IPS-NIHi7 (cell line): Measurements from ENCODE around the gene DUSP3.

Experiments used
- DNase-seq: peaks from one replicate; pipeline ENCODE4 v3.0.0; 2012; ENCODE audit warnings: mixed read lengths; ENCODE audit errors: extremely low spot score

The DUSP3 gene

DNA sequence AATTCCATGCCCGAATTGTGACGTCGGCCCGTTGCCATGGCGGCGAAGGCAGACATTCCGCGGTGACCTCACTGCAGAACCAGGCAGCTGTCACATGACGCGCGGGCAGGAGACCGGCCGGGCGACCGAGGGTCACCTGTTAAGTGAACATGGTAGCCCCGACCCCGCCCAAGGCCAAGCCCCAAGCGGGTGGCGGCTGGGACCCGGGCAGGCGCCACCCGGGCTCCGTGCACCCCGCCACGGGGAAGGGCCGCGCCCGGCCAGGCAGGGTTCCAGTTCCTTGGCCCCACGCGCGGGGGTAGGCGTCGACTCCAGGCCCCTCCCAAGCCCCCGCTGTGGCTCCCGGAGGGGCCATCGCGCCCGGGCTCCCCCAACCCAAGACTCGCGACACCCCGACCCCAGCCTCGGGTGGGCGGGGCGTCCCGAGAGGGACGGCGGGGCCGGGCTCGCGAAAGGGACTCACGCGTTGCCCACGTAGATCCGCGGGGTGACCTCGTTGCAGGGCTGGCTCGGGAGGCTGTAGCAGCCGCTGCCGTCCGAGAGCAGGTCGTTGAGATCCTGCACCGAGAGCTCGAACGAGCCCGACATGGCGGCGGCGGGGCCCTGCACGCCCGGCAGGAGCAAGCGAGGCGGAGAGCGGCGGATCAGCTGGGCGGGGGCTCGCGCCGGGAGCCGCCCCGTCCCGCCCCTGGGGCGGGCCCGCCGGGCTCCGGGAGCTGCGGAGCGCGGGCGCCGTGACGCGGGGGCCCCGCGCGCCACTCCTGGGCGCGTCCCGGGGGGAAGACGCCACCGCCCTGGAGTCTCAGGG lies at the start of gene DUSP3:
Gene DUSP3 (minus strand): TSS at position 641 of the 808 bp plus-strand sequence. CDS start 53 bp downstream, at position 588.
- DNase-seq: peak; percentile 95

DNA sequence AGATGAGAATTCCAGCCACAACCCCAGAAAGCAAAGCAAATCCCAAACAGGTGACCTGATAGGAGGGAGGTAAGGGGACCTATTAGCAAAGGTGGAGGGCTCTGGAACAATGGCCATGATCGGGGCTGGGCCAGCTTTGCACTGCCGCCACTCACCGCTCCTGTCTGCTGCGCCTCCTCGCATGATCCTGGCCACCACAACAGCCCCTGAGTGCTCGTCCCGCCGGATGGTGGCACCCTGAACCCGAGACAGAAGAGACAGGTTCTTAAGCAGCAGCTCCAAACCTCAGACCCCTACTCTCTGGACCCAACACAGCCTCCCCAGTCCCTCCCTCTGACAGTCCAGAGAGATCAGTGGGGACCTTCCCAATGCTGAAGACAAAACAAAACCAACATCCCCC lies 48.8 kb upstream of the DUSP3 start:
- DNase-seq: no peak

DNA sequence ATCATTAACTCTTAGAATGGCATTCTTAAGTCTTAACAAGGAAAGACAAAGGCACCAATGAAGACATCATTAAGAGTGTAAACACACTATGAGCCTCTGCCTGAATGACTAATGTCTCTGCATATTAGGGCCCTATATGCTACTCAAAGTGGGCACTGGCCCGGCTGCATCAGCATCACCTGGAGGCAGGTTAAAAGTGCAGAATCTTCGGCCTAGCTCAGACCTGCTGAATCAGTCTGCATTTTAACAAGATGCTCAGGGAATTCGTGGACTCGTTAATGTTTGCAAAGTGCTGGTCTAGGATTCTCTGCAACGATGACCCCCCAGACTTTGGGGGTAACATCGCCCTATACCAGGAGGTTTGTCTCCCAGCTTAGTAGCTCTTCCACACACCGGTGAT lies 47.4 kb upstream of the DUSP3 start:
- DNase-seq: no peak

DNA sequence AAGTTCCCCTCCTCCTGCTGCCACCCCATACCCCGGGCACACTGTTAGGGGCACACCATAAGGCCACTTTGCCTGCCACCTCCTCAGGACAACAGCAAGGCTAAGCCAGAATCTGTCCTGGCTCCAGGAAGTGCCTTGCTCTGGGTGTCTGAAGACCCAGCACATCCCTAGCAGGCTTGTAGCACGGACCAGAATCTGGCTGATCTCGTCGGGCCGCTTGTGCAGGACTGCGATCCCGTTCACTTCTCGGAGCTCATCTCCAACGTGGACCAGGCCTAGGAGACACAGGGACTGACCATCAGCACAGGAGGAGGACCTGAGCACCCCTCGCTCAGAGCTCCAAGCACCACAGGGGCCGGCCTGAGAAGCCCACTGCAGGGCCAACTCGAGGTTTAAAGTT lies 46.8 kb upstream of the DUSP3 start:
- DNase-seq: no peak

DNA sequence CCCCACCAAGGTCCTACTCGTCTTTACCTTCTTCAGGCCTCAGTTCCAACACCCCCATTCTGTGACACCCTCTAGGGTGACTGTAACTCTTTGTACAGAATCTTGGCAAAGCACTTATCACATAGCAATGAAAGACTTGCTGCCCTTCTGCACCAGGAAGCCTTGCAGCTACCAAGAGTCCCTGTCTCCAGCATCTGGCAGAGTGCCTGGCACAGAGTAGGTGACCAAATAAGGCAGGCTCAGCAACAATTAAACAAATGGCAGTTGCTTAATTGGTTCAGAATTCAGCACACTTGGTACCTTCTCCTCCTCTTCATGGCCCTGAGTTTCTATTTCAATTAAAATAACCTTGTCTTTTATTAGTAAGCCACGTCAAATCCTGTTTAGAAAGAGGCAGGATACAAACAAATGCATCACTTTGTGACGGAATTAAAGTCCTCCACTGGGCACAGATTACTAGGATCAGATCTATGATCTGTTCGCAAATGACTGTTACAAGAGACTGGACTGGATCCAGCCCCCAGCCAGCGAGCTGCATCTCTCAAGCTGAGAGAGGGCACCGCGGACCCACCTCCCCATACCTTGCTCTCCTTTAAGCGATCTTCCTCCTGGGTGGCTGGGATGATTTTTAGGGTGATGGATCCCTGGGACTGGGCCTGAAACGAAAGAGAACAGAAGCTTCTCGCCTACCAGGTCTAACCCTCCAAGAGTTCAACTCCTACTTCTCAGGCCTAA lies 44.7 kb upstream of the DUSP3 start:
- DNase-seq: no peak

DNA sequence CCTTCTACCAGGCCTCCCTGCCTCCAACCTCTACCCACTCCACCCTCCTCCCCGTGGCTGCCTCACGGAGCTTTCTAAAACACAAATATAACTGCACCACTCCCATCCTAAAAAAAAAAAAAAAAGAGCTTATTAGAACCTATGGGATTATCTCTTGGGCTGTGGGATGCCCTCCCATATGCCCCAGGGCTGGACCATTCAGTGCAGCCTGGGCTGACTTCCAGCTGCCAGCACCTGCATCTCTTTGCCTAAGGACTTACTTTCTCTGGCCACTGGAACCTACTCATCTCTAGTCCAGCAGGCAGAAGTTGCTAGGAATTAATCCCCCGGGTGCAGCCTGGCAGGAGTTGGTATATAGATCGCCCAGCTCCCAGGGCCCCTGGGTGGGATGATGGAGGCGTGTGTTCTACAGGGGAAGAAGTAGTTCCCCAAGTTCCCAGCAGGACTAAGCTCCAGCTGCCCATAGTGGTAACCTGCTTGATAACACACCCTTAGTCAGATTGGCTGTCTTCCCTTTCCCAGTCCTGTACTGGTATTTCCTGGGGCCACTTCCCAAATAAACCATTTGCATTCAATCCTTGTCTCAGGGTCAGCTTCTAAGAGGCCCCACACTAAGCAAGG lies 43.9 kb upstream of the DUSP3 start:
- no peak for DNase-seq

DNA sequence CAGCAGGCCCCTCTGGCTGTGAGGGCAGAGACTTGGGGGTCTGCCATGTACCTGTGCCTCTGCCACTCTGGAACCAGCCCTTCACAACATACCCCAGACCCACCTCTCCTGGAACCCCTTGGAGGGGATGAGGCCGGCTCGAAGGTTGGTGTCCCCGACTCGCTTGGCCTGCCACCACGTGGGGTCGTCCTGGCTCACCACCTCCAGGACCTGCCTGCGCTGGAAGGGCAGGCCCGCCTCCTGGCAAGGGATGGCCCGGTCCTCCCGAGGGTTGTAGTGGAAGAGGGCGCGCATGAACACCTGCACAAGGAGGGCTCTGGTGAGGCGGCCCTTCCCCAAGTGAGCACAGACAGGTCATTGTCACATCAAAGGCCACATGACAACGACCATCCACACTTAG lies 42.0 kb upstream of the DUSP3 start:
- DNase-seq: no peak

DNA sequence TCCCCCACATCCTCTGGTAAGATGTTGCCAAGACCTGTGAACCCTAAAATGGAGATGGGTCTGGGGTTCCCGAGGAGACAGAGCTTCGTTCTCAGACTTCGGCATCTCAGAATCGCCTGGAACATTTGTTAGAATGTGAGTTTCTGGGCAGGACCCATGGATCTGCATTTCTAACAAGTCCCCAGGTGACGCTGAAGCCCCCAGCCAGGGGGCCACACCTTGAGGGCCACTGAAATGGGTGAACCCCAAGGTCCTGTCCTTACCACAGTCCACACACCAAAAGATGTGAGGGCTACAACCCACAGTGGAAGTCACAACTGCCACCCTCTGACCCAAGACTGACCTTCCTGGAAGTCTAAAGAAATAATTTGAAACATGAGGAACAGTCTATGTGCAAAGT lies 40.2 kb upstream of the DUSP3 start:
- DNase-seq: no peak

DNA sequence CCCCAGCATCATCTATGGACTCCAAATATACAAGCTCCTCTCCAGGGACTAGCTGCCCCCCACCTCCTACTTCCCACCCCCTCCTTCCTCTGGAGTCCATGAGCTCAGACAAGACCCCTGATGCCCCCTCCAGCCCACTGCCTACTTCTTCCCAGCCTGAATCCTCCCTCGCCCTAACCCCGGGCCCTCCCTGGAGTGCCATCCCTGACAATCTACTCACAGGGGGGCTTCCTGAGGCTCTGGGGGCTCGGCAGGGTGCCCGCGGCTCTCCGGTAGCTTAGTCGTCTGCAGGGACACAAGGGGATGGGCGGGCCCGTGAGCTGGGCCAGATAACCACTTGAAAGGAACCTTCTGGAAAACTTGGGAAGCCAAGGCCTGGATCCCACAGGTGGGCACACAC lies 39.0 kb upstream of the DUSP3 start:
- no peak for DNase-seq

DNA sequence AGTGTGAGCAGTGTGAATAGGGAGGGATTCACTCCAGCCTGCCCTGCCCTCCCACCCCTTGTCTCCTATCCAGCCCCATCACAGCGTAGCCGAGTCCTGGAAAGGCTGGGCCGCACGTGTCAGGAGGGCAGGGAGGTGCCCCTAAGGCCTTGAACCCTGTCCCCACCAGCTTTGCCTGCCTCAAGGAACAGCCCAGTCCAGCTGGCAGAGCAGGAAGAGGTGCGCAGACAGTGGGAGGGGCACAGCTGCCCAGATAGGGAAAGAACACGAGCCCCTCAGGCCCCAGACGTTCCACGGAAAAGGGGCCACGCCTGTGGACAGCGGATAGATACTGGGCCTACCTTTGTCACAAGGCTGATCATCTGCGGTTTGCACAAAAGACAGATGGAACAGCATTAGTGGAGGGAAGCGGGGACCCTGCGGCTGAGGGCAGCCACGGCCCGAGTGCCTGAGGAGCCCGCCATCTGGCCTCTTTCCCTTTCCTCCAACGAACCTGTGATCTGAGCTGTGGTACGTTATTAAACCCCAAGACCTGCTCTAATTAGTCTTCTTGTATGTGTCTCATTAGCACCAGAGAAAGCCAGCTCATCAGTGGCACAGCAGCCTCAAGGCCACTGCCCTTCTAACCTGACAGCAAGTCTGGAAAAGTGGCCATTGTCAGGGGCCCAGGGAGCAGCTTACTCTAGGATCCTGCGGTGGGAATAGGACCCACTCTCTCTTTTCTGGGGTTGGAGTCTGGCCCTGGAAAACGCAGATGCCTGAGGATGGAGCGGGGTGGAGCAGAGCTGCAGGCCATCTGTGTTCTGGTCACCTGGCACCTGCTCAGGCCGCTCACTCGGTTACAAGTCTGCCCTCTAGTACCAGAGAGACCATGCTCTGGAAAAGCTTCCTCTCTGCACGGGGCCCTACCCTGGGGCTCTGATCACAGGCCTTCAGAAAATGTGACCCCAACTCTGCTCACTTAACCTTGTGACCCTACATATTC lies 37.9 kb upstream of the DUSP3 start:
- DNase-seq: no peak

DNA sequence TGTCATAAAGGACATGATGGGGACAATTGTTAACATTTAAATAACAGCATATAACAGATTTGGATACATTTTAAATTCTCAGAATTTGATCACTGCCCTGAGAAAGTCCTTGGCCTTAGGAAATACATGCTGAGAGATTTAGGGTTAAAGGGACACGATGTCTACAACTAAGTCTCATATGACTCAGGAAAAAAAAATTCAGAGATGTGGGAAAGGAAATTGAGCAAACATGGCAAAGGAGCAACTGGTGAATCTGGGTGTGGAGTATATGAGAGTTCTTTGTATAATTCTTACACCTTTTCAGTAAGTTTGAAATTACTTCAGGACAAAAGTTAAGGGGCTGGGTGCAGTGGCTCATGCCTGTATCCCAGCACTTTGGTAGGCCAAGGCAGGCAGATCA lies 35.9 kb upstream of the DUSP3 start:
- DNase-seq: no peak

DNA sequence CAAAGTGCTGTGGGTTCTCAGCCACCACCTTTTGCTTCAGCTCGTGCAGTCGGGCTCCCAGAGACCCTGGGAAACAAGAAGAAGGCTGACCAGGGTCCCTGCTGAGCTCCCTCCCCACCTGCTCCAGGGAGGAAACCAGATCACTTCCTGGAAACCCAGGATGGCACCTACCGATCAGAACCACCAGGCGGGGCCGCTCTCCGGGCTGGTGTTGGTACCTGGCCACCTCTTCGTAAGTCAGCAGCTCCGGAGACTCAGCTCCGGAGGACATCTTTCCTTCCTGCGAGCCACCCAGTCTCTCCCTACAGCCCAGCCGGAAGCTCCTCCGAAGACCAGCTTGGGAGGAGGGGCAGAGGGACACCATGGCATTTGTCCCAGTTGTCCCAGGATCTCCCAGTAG lies 35.2 kb upstream of the DUSP3 start:
- peak; percentile 71 for DNase-seq

DNA sequence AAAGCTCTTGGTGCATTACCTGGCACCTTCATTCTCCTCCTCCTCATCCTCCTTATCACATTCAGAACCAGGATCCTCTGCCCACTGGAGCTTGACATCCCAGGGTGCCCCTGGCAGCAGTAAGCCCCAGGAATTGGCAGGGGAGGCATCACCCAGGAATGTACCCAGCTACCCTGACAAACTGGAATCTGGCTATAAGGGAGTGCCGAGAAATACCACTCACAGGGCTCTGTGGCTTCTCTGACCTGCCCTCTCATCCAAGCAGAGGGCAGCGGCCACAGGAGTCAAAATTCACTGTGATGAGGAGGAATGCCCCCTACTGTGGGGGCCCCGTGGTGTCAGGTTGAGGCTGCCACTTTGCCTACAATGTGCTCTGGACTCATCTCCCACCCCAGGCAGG lies 34.6 kb upstream of the DUSP3 start:
- no peak for DNase-seq

DNA sequence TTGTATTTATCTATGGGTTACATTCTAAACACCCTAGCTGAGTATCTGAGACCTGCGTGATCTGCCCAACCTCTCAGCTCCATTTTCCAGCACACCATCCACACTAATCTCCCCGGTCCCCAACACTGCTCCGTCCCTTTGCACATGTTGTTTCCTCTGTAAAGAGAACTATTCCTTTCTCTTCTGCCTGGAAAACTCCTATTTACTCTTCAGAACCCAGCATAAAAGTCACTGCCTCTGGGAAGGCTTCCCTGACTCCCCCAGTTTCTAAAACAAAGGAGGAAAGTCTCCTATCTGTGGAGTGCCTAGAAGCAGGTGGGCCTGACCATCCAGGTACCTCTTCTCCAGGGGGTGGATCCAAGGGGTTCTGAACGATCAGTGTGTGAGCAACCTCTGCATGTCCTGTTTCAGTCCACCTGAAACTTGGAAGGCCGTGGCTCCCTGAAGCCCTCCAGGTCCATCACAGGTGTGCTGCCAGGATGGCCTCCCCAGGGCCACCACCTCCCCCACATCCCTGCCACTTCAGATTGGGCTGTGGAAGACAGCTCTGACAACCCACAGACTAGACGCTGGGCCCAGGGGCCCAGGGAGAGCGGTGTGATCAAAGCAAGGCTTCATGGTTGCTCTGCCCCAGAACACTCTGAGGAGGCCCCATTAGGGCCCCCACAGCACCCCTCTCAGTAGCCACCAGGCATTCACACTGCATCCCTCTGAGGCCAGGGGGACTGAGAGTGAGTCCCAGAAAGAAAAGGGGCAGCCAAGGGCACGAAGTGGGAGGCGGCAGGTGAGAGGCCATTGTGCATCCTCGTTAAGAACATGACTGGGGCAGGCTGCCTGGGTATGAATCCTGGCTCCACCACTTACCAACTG lies 33.9 kb upstream of the DUSP3 start:
- DNase-seq: no peak

DNA sequence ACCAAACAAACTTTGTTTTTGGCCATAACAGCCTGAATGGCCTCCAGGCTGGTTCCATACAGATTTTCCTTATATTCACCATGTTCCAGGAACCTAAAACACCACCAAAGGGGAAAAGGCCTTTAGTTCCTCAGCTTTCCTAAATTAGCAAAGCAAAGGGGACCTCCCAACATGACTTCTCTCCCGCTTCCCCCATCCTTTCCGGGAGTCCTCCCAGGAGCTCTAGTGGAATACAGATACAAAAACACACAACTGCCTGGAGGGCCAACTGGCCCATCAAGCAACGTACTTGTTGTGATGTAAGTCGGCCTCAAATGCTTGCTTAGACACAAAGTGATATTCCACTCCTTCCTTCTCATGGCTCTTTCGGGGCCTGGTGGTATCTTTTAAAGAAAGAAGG lies 32.0 kb upstream of the DUSP3 start:
- DNase-seq: no peak

DNA sequence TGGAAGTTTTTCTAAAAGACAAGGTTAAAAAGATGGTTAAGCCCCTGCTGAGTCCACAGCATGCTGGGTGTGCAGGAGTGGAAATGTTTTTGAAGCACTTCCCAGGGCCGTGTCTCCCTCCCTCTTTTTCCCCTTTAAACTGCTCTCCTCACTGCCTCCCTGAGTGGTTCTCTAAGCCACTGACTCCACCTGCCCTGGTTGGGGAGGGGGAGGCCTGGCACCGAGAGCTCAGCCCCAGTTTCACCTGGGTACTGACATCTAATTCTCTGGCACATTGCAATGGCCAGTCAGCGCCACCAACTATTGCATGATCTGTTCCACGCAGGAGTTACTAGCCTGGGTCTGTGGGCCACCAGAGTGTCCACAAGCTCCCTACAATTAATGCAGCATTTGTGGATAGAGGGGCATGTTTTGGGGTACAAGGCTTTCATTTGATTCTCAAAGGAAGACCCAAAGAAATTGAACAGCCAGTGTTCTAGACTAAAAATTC lies 31.5 kb upstream of the DUSP3 start:
- no peak for DNase-seq

DNA sequence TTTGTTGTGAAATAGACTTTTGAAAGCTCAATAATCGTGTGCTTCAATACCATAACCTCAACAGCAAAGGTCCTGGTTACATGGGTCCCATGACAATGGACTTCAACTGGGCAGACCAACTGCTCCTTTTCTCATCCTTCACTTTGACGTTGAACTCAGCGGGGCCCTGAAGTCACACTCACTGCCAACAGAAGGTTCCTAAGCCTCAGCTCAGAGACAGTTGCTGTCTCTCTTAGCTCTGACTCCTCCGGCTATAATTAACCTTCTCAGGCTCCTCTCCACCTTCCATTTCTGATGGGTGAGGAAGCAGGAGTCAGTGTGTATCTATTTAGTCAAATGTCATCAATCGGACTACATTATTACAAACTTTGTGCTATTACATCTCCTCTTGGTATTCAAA lies 30.3 kb upstream of the DUSP3 start:
- no peak for DNase-seq

DNA sequence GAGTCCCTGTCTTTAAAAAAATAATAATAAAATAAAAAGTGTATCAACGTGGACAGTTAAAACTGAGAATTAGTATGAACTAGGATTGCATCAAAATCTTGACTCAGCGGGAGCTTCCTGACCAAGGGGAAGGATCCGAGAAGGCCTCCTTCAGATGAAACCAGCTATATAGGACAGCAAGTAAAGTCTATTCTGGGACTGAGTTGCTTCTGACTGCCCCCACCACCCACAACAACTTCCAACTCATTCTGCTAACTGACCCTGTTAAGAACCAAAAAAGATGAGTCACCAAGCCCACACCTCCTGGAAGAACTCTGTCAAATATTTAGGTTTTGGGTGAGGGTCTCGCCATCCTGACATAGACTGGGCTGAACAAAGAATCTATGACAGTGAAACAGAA lies 29.3 kb upstream of the DUSP3 start:
- no peak for DNase-seq

DNA sequence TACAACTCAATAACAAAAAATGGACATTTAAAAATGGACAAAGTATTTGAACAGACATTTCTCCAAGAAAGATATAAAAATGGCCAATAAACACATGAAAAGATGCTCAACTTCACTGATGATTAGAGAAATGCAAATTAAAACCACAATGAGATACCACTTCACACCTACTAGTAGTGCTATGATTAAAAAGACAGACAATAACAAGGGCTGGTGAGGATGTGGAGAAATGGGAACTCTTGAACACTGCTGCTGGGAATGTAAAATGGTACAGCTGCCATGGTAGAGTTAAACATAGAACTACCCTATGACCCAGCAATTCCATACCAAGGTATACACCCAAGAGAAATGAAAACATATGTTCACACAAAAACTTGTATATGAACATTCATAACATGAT lies 26.3 kb upstream of the DUSP3 start:
- no peak for DNase-seq

DNA sequence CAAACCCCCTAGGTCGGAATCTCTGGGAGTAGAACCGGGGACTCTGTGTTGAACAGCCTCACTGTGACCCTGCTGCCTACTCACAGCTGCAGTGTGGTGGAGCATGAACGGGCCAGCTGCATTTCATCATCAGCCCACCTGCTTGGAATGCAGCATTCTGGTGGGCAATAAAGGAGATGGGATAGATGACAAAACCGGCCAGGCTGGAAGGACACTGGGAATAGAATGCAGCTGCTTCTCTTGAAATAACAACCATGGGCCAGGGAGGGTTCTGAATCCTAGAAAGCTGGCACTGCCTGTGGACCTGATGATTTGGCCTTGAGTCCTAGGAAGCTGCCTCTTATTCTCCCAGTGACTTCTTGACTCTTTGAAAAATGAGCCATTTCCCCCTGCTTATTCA lies 25.0 kb upstream of the DUSP3 start:
- peak; percentile 57 for DNase-seq

DNA sequence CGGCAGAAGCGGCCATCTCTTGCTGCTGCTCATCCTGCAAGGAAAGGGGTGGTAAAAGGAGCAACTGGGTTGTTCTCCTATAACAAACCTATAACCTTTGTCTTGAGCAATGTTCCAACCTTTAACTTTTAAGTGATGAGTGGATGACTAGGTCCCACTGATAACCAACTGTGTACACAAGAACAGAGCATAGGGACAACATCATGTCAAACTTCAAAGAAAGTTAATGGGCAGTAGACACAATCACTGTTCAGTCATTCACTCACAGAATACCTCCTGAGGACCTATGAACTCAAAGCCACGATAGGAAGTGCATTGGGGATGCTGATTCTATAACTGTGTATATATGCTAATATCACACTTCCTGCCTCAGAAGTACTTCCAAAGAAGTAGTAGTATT lies 23.1 kb upstream of the DUSP3 start:
- no peak for DNase-seq
